Left cardiac atrium (tissue), 4 donors: ENCODE data around the gene DEFB127. TPM values are rescaled to one million over a fixed set of nuclear protein-coding genes. Genes with fewer than 3 reads are reported as not detected.
"Not testable (repeated sequence)": the region's sequence is repeated elsewhere in the genome, so short reads cannot be mapped to it uniquely, and the experiment has no call there.

Experiments
- ATAC-seq, 2 donors: fragments of 200-7000 bp; cut with Tn5 transposase; one replicate each; pipeline ENCODE4 v1.9.1; 2020; ENCODE audit warnings: mild to moderate bottlenecking in 2 of 2, moderate library complexity in 2 of 2
- DNase-seq: peaks from one replicate; pipeline ENCODE4 v3.0.0-alpha.2; 2020
- intact Hi-C, 2 donors: fragments of 100-400 bp; cut with DNase I; formaldehyde crosslinking; loops; one replicate each; pipeline versions ENCODE4 v1.14.1 to v1.15.1; 2022 to 2023
- long read RNA-seq: library from polyadenylated mRNA; unstranded; transcript quantifications from one replicate; pipeline ENCODE4 v2.0.0, GENCODE V29; 2021
- total RNA-seq, 2 donors: library from RNA; stranded (reverse); fragmentation: NEBNext Ultra II Directional; extraction: Animal tissue kit (Norgen Biotek cat#: 25700); gene quantifications; one replicate each; pipeline ENCODE4 v1.2.1, GENCODE V29; 2021
- donor health status: DM: no; HTN: yes; CAD: no.
- donor health status: DM: no; HTN: yes; CAD: no; lungs with severe emphysema.
- donor health status: DM: yes; HTN: yes; CAD: no.
- donor health status: Dilated cardiomyopathy.

The DEFB127 gene, protein sequence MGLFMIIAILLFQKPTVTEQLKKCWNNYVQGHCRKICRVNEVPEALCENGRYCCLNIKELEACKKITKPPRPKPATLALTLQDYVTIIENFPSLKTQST
- total RNA-seq: not detected
- long read RNA-seq: 0 reads

DNA sequence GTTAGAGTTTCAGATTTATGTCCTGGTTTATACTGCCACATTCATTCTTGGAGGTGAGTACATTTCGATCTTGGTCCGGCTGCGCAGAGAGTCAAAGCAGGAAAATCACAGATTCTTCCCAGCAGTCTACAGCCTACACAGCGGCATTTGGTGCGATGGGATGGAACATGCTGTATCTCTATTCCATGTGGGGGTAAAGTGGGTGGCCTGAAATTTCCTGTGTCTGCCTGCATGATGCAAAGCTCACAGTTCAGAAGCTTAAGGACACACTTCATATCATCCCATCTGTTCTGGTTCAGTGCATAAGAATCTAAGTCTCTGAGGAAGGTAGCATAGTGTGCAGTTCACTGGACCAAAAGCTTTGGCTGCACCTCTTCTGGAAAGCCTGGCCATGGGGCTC, at the start of gene DEFB127:
Gene DEFB127 (plus strand): TSS at position 301 of the 400 bp plus-strand sequence. CDS start 91 bp downstream, at position 392.
- DNase-seq (no peak), ATAC-seq (no peak)
- intact Hi-C loops: no loop called here

DNA sequence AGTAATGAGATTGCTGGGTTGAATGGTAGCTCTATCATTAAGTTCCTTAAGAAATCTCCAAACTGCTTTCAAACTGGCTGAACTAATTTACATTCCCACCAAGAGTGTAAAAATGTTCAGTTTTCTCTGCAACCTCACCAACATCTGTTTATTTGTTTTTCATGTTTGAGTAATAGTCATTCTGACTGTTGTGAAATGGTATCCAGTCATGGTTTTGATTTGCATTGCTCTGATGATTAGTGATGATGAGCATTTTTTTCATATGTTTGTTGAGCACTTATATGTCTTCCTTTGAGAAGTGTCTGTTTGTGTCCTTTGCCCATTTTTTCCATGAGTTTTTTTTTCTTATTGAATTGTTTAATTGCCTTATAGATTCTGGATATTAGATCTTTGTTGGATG, 44.9 kb upstream of the DEFB127 start:
- no peak for DNase-seq
- no peak for ATAC-seq
- intact Hi-C loops: no loop called here

DNA sequence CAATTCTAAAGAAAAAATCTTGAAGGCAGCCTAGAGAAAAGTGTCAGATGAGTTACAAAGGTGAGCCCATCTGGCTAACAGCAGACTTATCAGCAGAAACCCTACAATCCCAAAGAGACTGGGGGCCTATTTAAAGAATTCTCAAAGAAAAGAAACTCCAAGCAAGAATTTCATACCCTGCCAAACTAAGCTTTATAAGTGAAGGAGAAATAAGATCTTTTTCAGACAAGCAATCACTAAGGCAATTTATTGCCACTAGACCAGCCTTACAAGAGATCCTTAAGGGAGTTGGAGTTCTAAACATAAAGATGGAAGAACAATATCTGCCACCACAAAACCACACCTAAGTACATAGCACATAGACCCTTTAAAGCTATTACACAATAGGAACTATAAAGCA, 39.7 kb upstream of the DEFB127 start:
- ATAC-seq (no peak), DNase-seq (no peak)
- intact Hi-C loops: no loop called here

DNA sequence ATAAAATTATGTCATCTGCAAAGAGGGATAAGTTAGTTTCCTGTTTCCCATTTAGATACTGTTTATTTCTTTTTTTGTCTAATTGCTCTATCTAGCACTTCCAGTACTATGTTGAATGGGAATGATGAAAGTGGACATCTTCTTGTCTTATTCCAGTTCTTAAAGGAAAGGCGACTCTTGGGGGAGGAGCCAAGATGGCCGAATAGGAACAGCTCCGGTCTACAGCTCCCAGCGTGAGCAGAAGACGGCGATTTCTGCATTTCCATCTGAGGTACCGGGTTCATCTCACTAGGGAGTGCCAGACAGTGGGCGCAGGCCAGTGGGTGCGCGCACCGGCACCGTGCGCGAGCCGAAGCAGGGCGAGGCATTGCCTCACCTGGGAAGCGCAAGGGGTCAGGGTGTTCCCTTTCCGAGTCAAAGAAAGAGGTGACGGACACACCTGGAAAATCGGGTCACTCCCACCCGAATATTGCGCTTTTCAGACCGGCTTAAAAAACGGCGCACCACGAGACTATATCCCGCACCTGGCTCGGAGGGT, 27.4 kb upstream of the DEFB127 start:
- ATAC-seq, intact Hi-C loops, DNase-seq: not testable (repeated sequence)

DNA sequence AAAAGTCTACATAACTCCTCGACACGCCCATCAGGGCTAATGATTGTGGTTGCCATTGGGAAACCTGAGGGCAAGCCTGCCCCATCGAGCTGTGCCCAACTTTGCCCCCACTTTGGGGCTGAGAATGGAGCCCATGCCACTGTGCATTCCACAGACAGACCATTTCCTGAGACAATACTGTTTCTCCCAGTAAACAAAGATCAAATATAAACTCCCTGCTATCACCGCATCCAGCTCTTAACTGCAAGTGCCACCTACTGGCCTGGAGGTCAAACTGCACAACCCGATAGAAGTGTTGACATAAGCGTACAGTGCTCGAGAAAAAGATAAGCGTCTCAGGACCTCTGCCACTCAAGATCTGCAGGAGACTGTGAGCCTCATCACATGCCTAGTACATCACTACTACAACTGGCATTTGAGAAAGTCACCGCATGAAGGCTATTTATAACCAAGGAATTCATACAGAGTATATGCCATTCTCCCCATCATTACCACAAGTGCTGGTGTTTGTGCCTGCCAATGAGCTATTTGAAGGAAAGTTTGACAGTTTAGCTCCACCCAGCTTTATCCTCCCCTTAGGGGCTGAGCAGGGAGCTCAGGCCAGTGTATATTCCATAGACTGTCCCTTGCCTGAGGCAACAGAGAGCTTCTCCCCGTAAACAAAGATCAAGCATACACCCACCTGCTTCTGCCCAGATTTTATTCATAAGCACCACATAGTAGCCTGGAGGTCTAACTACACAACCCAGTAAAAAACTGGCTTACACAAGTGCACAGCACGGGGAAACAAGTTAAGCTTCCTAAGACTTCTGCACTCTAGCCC, 19.4 kb upstream of the DEFB127 start:
- DNase-seq (no peak), ATAC-seq (no peak)
- intact Hi-C loops: no loop called here

DNA sequence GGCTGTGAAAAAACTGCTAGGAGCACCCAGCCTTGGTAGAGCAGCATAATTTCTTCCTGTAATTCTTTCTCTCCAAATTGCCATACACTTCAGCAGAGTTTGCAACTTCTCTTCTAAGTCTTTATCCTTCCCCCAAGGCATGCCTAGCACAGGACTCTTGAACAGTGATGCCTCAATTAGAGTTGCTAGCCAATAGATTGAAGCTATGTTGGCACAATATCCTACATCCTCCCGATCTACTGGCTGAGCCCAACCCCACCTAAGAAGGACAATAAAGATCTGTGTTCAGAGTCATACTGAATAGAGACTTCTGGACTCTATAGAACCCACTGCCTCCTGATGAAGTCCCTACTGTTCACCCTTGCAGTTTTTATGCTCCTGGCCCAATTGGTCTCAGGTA, 15.0 kb upstream of the DEFB127 start, which contains the start of gene DEFB126:
Gene DEFB126 (plus strand): TSS at position 301 of the 400 bp plus-strand sequence. CDS start 39 bp downstream, at position 340.
- ATAC-seq (no peak), DNase-seq (no peak)
- intact Hi-C loops: no loop called here

DNA sequence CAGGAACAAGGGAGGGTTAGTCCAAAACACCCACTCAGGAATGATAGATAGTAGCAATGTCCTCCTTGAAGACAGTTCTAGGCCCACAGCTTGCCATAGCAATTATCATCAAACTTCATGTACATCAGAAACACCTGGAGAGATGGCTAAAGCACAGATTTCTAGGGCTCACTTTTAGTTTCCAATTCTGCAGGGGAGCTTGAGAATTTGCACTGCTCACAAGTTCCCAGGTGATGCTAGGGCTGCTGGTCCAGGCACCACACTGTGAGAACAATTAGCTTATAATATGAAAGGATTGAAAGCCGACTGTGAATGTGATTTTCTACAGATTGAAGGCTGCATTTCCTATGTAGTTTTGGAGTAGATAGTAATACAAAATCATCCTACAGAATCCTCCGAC, 11.4 kb upstream of the DEFB127 start:
- no peak for ATAC-seq
- no peak for DNase-seq
- intact Hi-C loops: no loop called here

DNA sequence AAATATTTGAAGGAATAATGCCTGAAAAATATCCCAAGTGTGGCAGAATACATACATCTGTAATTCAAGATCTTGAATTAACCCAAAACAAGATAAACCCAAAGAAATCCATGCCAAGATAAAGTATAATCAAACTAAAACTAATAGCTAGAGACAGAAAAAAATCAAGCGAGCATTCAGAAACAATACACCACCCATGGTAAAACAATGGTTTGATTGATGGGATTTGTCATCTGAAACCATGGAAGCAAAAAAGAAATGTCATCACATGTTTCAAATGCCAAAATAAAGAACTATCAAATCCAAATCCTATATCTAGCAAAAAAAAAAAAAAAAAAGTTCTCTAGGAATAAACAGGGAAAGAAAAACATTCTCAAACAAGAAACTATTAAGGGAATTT, 5.1 kb upstream of the DEFB127 start:
- no peak for ATAC-seq
- no peak for DNase-seq
- intact Hi-C loops: no loop called here

DNA sequence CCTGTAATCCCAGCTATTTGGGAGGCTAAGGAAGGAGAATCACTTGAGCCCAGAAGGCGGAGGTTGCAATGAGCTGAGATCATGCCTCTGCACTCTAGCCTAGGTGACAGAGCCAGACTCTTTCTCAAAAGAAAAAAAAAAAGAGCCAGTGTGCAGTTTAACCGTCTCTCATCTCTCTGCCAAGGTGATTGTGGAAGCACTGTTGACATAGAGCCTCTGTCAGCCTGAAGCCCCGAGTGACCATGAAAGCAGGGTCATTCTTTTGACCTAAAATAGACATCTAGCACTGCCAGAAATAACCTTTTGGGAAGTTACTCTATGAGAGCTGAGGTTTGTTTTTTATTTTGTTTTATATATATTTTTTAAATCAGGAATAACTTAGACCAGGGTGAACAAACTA, 7.4 kb downstream of the DEFB127 start:
- intact Hi-C loops: no loop called here
- DNase-seq (no peak), ATAC-seq (no peak)

DNA sequence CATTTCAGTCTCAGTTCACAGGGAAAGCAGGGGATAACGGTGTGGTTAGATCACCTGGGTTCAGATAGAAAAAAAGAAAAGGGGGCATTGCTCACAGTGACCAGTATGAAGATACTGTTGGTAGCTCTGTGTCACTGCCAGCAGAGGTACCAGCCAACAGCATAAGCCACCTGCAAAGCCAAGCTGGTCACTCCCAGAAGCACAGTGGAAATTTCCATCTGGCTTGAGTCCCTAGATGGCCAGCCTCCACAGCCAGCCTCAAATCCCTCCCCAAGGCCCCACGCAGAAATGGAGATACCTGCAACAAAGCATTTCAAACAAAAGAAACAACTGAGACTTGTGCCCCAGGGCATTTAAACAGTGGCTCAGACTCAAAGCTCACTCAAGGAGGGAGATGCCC, 11.6 kb downstream of the DEFB127 start:
- ATAC-seq (no peak), DNase-seq (no peak)
- intact Hi-C loops: no loop called here

DNA sequence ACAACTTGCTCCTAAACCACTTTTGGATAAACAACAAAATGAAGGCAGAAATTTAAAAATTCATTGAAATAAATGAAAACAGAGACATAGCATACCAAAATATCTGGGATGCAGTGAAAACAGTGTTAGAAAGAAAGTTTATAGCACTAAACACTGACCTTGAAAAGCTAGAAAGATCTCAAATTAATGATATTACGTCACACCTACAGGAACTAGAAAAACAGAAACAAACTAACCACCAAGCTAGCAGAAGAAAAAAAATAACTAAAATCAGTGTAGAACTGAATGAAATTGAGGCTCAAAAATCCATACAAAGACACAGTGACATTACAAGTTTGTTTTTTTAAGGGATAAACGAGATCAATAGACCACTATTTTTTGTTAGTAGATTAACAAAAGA, 27.0 kb downstream of the DEFB127 start:
- intact Hi-C loops: no loop called here
- ATAC-seq (no peak), DNase-seq (no peak)

DNA sequence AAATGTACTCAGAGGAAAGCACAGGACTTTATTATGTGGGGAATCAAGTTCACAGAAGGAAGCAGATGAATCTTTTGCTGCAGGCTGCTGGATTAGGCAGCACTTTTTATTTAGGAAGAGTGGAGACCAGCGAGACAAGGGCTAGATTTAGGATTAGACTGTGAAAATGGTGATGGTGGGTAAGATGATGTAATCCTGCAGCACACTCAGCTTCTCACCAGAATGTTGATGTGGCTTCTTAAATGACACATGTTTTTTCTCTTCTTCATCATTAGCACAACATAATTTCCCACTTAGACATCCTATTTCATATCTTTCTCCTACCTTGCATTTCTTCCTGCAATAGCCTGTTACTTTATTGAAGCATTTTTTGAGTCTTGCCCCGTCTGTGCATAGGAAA, 30.5 kb downstream of the DEFB127 start:
- intact Hi-C loops: no loop called here
- no peak for DNase-seq

DNA sequence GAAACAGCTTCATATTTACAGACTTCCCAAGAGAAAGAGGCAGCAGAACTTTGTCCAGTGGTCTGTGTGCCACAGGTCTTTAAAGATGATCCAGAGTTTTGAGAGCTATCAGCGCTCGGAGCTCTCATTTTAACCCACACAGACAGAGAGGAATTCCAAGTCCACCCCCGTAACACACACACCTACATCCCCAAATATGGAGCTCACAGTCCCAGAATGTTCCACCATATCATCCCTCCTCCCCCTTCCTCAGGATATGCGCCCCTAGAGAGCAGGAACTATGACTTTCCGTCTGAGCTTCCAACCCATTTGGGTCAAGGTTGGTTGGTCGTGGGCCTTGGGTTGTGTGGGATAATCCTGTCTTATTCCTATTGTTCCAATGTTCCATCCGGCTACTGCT, 32.4 kb downstream of the DEFB127 start, which contains the start of gene DEFB128:
Gene DEFB128 (minus strand): TSS at position 101 of the 400 bp plus-strand sequence. CDS start 88 bp downstream, at position 13.
- ATAC-seq (no peak), DNase-seq (no peak)
- intact Hi-C loops: no loop called here

More for the DNA sequence above, 30.5 kb downstream of the DEFB127 start:
- no peak for ATAC-seq

DNA sequence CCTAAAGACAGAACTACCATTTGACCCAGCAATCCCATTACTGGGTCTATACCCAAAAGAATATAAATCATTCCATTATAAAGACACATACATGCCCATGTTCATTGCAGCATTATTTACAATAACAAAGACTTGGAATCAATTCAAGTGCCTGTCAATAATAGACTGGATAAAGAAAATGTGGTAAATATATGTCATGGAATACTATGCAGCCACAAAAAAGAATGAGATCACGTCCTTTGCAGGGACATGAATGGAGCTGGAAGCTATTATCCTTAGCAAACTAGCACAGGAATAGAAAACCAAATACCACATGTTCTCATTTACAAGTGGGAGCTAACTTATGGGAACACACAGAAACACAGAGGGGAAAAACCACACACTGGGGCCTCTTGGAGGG, 41.0 kb downstream of the DEFB127 start:
- intact Hi-C loops: no loop called here
- ATAC-seq (no peak), DNase-seq (no peak)

DNA sequence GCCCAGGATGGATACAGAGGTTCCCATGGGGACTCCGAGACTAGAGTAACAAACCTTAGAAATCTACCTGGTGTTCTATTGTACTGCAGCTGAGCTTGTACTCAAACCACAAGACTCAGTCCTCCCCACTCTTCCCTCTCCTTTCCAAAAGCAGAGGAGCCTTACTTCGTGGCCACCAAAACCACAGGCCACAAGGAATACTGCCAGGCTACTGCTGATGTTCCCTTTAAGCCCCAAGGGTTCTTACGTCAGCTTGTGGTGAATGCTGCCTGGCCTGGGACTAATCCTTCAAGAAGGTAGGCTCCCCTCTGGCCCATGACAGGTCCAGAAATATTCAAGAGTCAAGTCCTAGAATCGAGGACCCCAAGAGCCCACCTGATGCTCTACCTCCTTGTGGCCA, 42.7 kb downstream of the DEFB127 start:
- DNase-seq (no peak), ATAC-seq (no peak)
- intact Hi-C loops: no loop called here

DNA sequence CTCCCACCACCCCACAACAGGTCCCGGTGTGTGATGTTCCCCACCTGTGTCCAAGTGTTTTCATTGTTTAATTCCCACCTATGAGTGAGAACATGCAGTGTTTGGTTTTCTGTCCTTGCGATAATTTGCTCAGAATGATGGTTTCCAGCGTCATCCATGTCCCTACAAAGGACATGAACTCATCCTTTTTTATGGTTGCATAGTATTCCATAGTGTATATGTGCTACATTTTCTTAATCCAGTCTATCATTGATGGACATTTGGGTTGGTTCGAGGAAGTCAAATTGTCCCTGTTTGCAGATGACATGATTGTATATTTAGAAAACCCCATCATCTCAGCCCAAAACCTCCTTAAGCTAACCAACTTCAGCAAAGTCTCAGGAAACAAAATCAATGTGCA, 46.4 kb downstream of the DEFB127 start:
- ATAC-seq, DNase-seq, intact Hi-C loops: not testable (repeated sequence)

Other genes starting within 250 kb of the DEFB127 start
- gene DEFB125, start 69.8 kb upstream of the DEFB127 start, total RNA-seq: not detected
- gene DEFB126, start 14.9 kb upstream of the DEFB127 start, total RNA-seq: not detected
- gene DEFB128, start 32.3 kb downstream of the DEFB127 start, total RNA-seq: not detected
- not detected for gene DEFB129, start 69.8 kb downstream of the DEFB127 start, total RNA-seq
- under 1 TPM in 1 of 2 donors, not detected in 1; 0.32 TPM for gene DEFB132, start 100.3 kb downstream of the DEFB127 start, total RNA-seq
- gene C20orf96, start 133.3 kb downstream of the DEFB127 start, total RNA-seq: 1 to 10 TPM; 5.5 to 7.2 TPM
- 10 to 100 TPM; 11.0 to 12.2 TPM for gene ZCCHC3, start 140.1 kb downstream of the DEFB127 start, total RNA-seq
- 10 to 100 TPM in 1 of 2 donors, 1 to 10 TPM in 1; 8.1 to 11.6 TPM for gene SOX12, start 168.1 kb downstream of the DEFB127 start, total RNA-seq
- 10 to 100 TPM; 20.6 to 34.9 TPM for gene NRSN2, start 189.7 kb downstream of the DEFB127 start, total RNA-seq
- gene TRIB3, start 223.3 kb downstream of the DEFB127 start, total RNA-seq: 1 to 10 TPM; 1.4 to 3.4 TPM